Nephron (organoid): ENCODE data around the gene SCN4B.

ENCODE experiments used
- H3K27ac Mint-ChIP-seq, 3 experiments: 2 replicates each; pipeline ENCODE4 v1.8.0; 2020; ENCODE audit warnings: mixed read lengths in 3 of 3, mild to moderate bottlenecking in 2 of 3, moderate library complexity in 1 of 3
- H3K27me3 Mint-ChIP-seq: 2 replicates; pipeline ENCODE4 v1.8.0; 2021; ENCODE audit warnings: low read depth, mild to moderate bottlenecking, moderate library complexity, mixed read lengths
- H3K36me3 Mint-ChIP-seq: 2 replicates; pipeline ENCODE4 v1.8.0; 2020; ENCODE audit warnings: low read depth, mixed read lengths
- H3K4me1 Mint-ChIP-seq: 2 replicates; pipeline ENCODE4 v1.8.0; 2020; ENCODE audit warnings: mixed read lengths
- H3K4me3 Mint-ChIP-seq, 3 experiments: 2 replicates each; pipeline ENCODE4 v1.8.0; 2020; ENCODE audit warnings: mild to moderate bottlenecking in 3 of 3, mixed read lengths in 3 of 3, moderate library complexity in 2 of 3
- H3K9me3 Mint-ChIP-seq: 2 replicates; pipeline ENCODE4 v1.8.0; 2020; ENCODE audit warnings: mixed read lengths
- TF ChIP-seq, protein P1 (sequence below), 3 experiments: fragments of 200-600 bp; sonication (generic); IDR thresholded peaks; one replicate each; pipeline ENCODE4 v1.5.0; 2021; ENCODE audit warnings: antibody characterized with exemption in 3 of 3; ENCODE audit not compliant: unreplicated experiment in 3 of 3

SCN4B gene

DNA sequence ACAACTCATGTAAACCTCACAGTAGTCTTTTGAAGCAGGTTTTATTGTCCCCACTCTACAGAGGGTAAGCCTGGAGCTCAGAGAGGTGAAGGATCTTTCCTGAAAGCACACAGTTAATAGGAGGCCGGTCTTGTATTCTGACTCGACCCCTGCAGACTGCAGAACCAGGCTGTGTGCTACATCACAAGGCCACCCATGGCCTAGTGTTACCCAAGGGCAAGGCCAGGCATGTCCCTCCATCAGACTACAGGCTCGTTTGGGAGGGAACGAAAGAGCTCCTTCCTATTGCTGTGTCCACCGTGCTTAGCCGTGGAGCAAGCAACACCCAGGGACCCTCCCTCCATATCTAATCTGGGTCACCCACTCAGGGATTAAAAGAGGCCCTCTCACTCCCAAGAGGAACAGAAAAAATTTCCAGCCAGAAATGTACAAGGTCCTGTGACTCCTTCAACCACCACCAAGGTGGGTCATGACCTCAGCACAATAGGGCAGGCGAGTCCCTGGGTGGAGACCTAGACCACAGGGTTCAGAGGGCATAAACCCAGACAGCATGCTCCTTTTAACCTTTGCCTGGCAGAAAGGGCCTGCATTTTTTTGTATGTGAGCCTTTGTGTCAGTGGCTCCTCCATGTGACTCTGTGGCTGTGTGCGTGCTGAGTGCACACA lies 59.6 kb downstream of the SCN4B start:
- TF ChIP-seq, protein P1, sequence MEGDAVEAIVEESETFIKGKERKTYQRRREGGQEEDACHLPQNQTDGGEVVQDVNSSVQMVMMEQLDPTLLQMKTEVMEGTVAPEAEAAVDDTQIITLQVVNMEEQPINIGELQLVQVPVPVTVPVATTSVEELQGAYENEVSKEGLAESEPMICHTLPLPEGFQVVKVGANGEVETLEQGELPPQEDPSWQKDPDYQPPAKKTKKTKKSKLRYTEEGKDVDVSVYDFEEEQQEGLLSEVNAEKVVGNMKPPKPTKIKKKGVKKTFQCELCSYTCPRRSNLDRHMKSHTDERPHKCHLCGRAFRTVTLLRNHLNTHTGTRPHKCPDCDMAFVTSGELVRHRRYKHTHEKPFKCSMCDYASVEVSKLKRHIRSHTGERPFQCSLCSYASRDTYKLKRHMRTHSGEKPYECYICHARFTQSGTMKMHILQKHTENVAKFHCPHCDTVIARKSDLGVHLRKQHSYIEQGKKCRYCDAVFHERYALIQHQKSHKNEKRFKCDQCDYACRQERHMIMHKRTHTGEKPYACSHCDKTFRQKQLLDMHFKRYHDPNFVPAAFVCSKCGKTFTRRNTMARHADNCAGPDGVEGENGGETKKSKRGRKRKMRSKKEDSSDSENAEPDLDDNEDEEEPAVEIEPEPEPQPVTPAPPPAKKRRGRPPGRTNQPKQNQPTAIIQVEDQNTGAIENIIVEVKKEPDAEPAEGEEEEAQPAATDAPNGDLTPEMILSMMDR (IDR thresholded peaks at IDR 0.05; ENCODE audit: unreplicated experiment in 3 of 3), result no peak
- Mint-ChIP-seq H3K4me3 (no peak overlapping the region), H3K27me3 (peaks cover 18% of the 10 kb centered on the region), H3K9me3 (no peaks in the 10 kb centered on the region), H3K36me3 (no peaks in the 10 kb centered on the region), H3K27ac (peak overlapping the region in 1 of 3 experiments; percentile 81), H3K4me1 (no peaks in the 10 kb centered on the region)

DNA sequence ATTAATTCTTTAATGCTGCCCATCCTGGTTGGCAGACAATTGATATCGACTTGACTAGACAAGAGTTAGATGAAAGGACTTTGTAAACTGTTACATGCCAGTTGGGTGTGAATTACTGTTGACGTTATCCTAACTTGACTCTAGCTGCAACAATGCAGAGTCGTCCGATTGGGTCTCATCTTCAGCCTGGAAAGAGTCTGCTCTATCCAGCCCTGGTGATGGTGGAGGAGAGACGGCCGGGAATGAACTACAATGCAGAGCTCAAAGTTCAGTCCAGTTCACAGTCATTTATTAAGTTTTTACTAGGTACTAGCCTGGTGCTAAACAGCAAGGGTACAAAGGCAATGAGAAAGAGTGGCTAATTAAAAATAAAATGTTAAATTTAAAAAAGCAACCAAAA lies 60.9 kb downstream of the SCN4B start:
- H3K4me3 Mint-ChIP-seq, result no peak overlapping the region
- TF ChIP-seq, protein P1 (IDR thresholded peaks at IDR 0.05; ENCODE audit: unreplicated experiment in 3 of 3), result no peak
- peak overlapping the region; percentile 57 to 81 (median 67) for H3K27ac Mint-ChIP-seq
- H3K9me3 Mint-ChIP-seq, result no peaks in the 10 kb centered on the region
- H3K4me1 Mint-ChIP-seq, result no peaks in the 10 kb centered on the region
- H3K36me3 Mint-ChIP-seq, result no peaks in the 10 kb centered on the region
- peaks cover 25% of the 10 kb centered on the region for H3K27me3 Mint-ChIP-seq

DNA sequence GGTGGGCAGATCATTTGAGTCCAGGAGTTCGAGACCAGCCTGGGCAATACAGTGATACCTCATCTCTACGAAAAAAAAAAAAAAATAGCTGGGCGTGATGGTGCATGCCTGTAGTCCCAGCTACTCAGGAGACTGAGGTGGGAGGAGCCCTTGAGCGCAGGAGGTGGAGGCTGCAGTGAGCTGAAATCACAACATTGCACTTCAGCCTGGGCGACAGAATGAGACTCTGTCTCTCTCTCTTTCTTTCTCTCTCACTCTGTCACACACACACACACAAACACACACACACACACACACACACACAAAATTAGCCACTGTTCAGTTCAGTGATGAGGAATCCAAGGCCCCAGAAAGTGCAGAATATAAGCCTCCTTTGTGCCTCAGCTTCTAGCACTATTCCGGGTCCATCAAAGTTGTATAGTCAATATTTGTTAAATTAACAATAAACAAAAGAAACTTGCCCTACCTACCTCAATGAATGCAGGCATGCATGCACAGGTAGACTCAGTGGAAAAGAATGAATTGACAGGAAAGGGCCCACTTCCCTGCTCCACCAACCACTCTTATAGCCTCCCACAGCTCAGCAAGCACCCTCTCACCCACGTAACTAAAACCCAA lies 62.0 kb downstream of the SCN4B start:
- no peaks in the 10 kb centered on the region for H3K36me3 Mint-ChIP-seq
- no peak overlapping the region for H3K4me3 Mint-ChIP-seq
- H3K4me1 Mint-ChIP-seq, result no peaks in the 10 kb centered on the region
- peak overlapping the region in 2 of 3 experiments; percentile 57 to 81 for H3K27ac Mint-ChIP-seq
- peaks cover 26% of the 10 kb centered on the region for H3K27me3 Mint-ChIP-seq
- TF ChIP-seq, protein P1 (IDR thresholded peaks at IDR 0.05; ENCODE audit: unreplicated experiment in 3 of 3), result no peak
- H3K9me3 Mint-ChIP-seq, result no peaks in the 10 kb centered on the region

DNA sequence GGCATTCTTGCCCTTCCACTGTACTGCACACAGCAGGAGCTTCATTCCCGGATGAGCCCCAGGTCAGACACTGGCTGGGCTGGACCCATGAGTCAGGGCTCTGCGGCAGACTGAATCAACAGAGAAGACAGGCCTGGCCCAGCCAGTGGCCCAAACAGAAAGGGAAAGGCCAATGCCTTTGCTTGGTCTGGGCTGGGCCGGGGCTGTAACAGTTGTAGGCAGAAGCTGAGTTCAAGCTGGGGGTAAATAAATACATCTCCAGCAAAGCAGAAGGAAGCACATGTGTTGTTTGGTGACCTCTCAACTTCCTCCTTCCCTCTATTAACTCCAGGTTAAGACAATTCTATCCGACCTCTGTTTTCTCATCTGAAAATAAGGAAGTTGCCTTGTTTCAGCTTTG lies 64.1 kb downstream of the SCN4B start:
- TF ChIP-seq, protein P1 (IDR thresholded peaks at IDR 0.05; ENCODE audit: unreplicated experiment in 3 of 3), result no peak
- Mint-ChIP-seq H3K9me3 (no peaks in the 10 kb centered on the region), H3K36me3 (no peaks in the 10 kb centered on the region), H3K27ac (no peak overlapping the region), H3K27me3 (peaks cover 21% of the 10 kb centered on the region), H3K4me3 (no peak overlapping the region), H3K4me1 (peaks cover 6% of the 10 kb centered on the region)

DNA sequence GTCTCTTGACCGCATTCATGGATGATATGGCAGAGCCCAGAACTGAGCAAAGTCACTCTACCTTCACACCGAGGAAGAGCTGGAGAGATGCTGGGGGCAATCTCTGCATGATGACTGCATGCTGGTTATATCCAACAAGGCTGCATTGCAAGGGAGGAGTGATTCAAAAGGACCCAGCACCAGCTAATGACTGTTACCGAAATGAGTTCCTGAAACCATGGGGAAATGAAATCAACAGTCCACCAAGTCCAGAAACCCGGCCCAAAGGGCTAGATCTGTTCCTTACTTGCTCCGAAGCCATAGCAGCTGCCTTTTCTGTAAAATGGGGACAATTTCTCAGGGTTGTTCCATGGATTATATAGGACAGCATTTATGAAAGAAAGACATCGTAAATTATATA lies 64.7 kb downstream of the SCN4B start:
- TF ChIP-seq, protein P1 (IDR thresholded peaks at IDR 0.05; ENCODE audit: unreplicated experiment in 3 of 3), result no peak
- no peaks in the 10 kb centered on the region for H3K9me3 Mint-ChIP-seq
- H3K4me3 Mint-ChIP-seq, result no peak overlapping the region
- peaks cover 11% of the 10 kb centered on the region for H3K4me1 Mint-ChIP-seq
- peaks cover 21% of the 10 kb centered on the region for H3K27me3 Mint-ChIP-seq
- H3K27ac Mint-ChIP-seq, result no peak overlapping the region
- no peaks in the 10 kb centered on the region for H3K36me3 Mint-ChIP-seq
